ENCODE measurements around the gene SOX6. TPM values are rescaled to one million over a fixed set of nuclear protein-coding genes. Genes with fewer than 3 reads are reported as not detected.
"Not testable (repeated sequence)": the region's sequence is repeated elsewhere in the genome, so short reads cannot be mapped to it uniquely, and the experiment has no call there.

Gene SOX6
- total RNA-seq, 1 experiment from 2014 or later = 0.48 TPM

DNA sequence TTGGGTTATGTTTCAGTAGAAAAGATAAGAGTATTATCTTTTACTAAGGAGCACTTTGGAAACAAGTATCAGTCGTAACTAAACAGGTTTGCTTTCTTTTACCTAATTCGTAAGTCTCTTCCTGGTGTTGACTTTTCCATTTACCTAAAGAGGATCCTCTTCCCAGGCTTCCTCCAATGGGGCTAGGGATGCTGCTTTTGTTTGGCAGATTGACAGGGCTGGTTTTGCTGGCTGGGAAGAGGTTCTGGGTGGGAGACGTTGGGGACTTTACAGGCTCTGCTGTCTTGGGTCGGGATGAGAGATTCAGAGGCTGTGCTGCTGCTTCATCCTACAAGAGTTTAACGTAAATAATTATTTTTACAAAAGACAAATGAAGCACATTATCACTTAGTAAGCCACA, 306.7 kb downstream of the SOX6 start:
- no peak for DNase-seq (ENCODE audit: low read depth)

GRCh38 chr11:16047073-16047472, 309.3 kb downstream of the SOX6 start:
- DNase-seq (ENCODE audit: low read depth) = no peak

- no peak for DNase-seq (ENCODE audit: low read depth)
These were observed 312.7 kb downstream of the SOX6 start for GRCh38 chr11:16043617-16044016.

DNA sequence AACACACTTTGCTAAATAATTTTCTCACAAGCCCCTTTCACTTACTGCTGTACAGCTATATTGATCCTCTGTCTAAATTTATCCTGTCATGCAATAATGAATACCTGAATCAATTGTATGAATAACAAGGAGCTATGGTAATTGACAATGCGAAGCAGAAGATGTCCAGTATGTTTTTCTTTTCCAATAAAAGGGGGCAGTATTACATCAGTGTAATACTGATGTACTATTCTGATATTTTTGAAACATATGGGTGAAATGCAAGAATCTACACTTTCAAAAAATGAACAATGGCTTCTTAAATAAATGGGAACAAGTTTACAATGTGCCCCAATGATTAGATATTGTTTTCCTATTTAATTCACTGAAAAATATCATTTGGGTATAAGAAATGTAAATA, 315.1 kb downstream of the SOX6 start:
- DNase-seq (ENCODE audit: low read depth) = no peak

GRCh38 chr11:16040151-16040550, 316.2 kb downstream of the SOX6 start:
- no peak for DNase-seq (ENCODE audit: low read depth)

DNA sequence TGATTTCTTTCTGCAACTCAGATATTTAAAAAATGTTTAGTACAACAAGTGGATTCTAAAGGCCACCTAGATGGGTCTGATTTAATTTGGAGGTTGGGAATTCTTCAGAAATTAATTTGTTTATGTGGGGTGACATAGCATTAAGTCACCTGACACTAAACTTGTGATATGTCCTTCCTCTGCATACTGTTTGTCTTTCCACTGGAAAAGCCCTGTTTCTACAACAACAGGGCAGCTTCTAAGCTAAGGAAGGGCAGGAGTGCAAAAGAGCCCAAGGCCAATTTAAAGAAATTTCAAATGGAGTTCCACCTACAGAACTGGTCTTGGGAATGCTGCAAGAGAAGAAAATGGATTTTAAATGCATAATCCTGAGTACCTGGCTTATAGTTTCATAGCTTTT, 319.2 kb downstream of the SOX6 start:
- DNase-seq (ENCODE audit: low read depth) = no peak

DNA sequence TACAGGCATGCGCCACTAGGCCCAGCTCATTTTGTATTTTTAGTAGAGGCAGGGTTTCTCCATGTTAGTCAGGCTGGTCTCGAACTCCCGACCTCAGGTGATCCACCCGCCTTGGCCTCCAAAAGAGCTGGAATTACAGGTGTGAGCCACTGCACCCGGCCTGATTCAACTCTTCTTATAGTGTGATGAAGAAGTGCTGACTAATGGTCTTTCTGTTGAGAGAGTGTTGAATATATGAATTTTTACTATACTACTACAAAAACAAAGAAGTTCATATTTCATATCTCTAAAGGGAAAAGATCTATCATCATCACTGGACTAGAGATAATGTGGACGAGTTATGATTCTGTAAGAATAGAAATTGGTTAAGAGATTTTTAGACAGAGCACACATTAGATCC, 320.1 kb downstream of the SOX6 start:
- DNase-seq (ENCODE audit: low read depth) = no peak

DNA sequence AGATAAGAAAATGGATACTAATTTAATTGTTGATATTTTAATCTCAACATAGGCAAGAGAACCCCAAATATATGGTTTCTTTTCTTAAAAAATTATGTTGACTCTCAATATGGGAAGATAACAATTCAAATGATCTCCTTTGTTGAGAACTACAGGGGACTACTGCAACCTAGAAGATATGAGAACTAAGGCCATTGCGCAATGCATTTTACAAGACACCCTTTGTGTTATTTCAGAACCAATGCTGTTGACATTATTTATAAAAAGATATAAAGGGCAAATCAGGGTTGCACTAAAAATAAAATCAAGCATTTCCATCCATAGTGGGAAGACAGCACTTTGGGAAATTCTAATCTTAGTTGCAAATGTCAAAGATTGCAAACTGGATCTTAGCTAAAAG, 322.3 kb downstream of the SOX6 start:
- no peak for DNase-seq (ENCODE audit: low read depth)

GRCh38 chr11:16032974-16033373, 323.4 kb downstream of the SOX6 start:
- DNase-seq (ENCODE audit: low read depth) = no peak

GRCh38 chr11:16031210-16031609, 325.1 kb downstream of the SOX6 start:
- DNase-seq (ENCODE audit: low read depth) = no peak

DNA sequence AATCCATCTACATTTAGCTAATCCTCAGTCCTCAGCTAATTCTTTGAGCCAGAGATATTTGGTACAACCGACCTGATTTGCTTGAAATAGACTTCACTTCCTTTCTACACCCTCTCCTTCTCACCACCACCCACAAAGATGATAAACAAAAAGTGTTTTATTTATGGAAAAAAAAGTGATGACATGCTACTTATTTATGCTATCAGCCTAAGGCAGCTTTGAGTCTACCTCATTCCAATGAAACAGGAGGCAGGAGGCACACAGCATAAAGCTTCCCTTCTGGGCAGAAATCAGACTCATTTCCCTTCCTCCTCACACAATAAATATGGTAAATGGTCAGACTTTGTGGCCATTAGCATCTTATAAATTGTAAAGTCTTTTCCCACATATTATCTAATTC, 325.7 kb downstream of the SOX6 start:
- no peak for DNase-seq (ENCODE audit: low read depth)

DNA sequence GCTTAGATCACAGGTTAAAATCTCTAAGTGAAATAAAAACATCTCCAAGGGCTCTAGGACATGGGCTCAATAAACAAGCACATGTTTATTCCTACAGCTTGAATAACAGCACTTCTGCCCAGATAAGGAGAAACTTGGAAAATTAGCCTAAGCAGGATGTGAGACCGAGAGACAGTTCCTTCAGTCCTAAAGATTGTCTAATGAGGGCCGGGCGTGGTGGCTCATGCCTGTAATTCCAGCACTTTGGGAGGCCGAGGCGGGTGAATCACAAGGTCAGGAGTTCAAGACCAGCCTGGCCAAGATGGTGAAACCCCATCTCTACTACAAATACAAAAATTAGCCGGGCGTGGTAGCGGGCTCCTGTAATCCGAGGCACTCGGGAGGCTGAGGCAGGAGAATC, 327.2 kb downstream of the SOX6 start:
- DNase-seq (ENCODE audit: low read depth) = not testable (repeated sequence)

GRCh38 chr11:16028419-16028818, 327.9 kb downstream of the SOX6 start:
- DNase-seq (ENCODE audit: low read depth) = no peak

GRCh38 chr11:16027621-16028020, 328.7 kb downstream of the SOX6 start:
- DNase-seq (ENCODE audit: low read depth) = no peak

GRCh38 chr11:16026849-16027248, 329.5 kb downstream of the SOX6 start:
- DNase-seq (ENCODE audit: low read depth) = no peak

GRCh38 chr11:16018931-16019330, 337.4 kb downstream of the SOX6 start:
- no peak for DNase-seq (ENCODE audit: low read depth)

DNA sequence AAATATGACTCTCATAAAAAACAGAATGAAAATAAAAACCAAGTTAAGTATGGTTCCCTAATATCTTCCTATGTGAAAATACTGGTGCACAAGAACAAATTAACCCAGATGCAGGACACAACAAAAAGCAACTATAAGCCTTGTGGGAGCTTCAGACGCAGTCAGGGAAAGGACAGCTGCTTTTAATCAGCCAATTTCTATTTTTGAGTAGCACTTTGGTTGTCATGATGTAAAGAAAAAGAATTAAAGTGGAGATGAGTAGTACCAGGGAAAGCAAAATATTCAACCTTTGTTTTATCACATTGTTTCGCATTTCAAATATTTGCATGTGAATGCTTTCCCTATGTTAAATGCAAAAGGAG, 339.9 kb downstream of the SOX6 start:
- no peak for DNase-seq (ENCODE audit: low read depth)

- DNase-seq (ENCODE audit: low read depth) = no peak
These were observed 340.4 kb downstream of the SOX6 start for GRCh38 chr11:16015741-16016467.

- DNase-seq (ENCODE audit: low read depth) = no peak
These were observed 342.6 kb downstream of the SOX6 start for GRCh38 chr11:16013649-16014275.

- DNase-seq (ENCODE audit: low read depth) = no peak
These were observed 343.1 kb downstream of the SOX6 start for GRCh38 chr11:16013242-16013641.

- DNase-seq (ENCODE audit: low read depth) = no peak
These were observed 344.1 kb downstream of the SOX6 start for GRCh38 chr11:16012125-16012751.

GRCh38 chr11:16011396-16011795, 344.9 kb downstream of the SOX6 start:
- DNase-seq (ENCODE audit: low read depth) = no peak

GRCh38 chr11:16009021-16009420, 347.3 kb downstream of the SOX6 start:
- no peak for DNase-seq (ENCODE audit: low read depth)

Data from RPMI7951 (cell line).